ENCODE data around the gene ANXA5. TPM values are rescaled to one million over a fixed set of nuclear protein-coding genes. Genes with fewer than 3 reads are reported as not detected.

The ANXA5 gene
- total RNA-seq (2021; ENCODE audit: unreplicated experiment) (222 TPM), Bru-seq, nascent RNA (percentile 95 among the genes with signal in this experiment), BruChase-seq, experiment 1, labeled RNA remaining after a 2-hour chase (percentile 85 among the genes with signal in this experiment), BruChase-seq, experiment 2, labeled RNA remaining after a 6-hour chase (percentile 92 among the genes with signal in this experiment)
- polyA plus RNA-seq (2012; ENCODE audit: insufficient read length), result 323 TPM
- long read RNA-seq, transcript ANXA5-201 (13 exons, 1,762 nt), result major isoform, 522 of 584 reads
- long read RNA-seq, partial matches to known transcripts, result 38 of 584 reads
- long read RNA-seq, other reads (novel, unspliced or antisense), result 24 of 584 reads

GRCh38 chr4:121696581-121697461, at the start of gene ANXA5:
ANXA5 (minus strand) TSS chr4:121696980; CDS start chr4:121696589, 391 bp downstream.
- Histone ChIP-seq H3K27me3 (ENCODE audit: control insufficient read depth, insufficient read depth, low read length) (no peaks in the 10 kb centered on the region), H3K4me1 (ENCODE audit: control insufficient read depth, insufficient read depth, low read length) (peaks cover 19% of the 10 kb centered on the region), H3K36me3 (ENCODE audit: control insufficient read depth, insufficient read depth, low read length) (peaks cover 3% of the 10 kb centered on the region), H3K9me3 (ENCODE audit: control insufficient read depth, insufficient read depth, low read depth, low read length) (no peaks in the 10 kb centered on the region), H3K4me3 (ENCODE audit: low read depth in 2 of 2, low read length in 2 of 2) (peak within 1 kb of the TSS; percentile 84), H3K27ac (ENCODE audit: low read length) (peak within 1 kb of the TSS; percentile 87)
- DNase-seq (ENCODE audit: low read depth, low spot score), result no peak
- intact Hi-C loops (cut with micrococcal nuclease; ENCODE audit: unreplicated experiment) (loop anchor here (1.0 kb wide), 1 partner anchor 29 kb away; no protein-coding TSS in a partner anchor), in situ Hi-C loops (cut with HindIII; ENCODE audit: low pct_unique_long_range_greater_than_20kb, low sequenced_read_pairs) (no loop called here)
- BruUV-seq (replicated peaks), result no TSS peak
- peak; percentile 99 for ATAC-seq
- peak; percentile 72 to 81 for TF ChIP-seq REST (IDR thresholded peaks at IDR 0.05; ENCODE audit: insufficient read depth in 1 of 2, low read depth in 2 of 2, low read length in 1 of 2)
- TF ChIP-seq CTCF (IDR thresholded peaks at IDR 0.05), result peak; percentile 51
- no peak for TF ChIP-seq TCF7L2 (IDR thresholded peaks at IDR 0.05; ENCODE audit: low read depth, low read length)
- peak; percentile 71; the same call in 1 of the 2 replicates for TF ChIP-seq POLR2AphosphoS5 (IDR thresholded peaks at IDR 0.05; ENCODE audit: low read depth, low read length)
- 0 out of 2 replicates have a peak, but pooled peaks have one; percentile 80 for TF ChIP-seq SIN3A (IDR thresholded peaks at IDR 0.05; ENCODE audit: borderline replicate concordance, insufficient read depth, low read depth, low read length)
- ChIA-PET POLR2A (no interaction called here), CTCF (interaction anchor here (0.6 to 0.7 kb wide), 2 partner anchors 28 to 55 kb away, joined by 4 to 10 read pairs; no protein-coding TSS in a partner anchor)

DNA sequence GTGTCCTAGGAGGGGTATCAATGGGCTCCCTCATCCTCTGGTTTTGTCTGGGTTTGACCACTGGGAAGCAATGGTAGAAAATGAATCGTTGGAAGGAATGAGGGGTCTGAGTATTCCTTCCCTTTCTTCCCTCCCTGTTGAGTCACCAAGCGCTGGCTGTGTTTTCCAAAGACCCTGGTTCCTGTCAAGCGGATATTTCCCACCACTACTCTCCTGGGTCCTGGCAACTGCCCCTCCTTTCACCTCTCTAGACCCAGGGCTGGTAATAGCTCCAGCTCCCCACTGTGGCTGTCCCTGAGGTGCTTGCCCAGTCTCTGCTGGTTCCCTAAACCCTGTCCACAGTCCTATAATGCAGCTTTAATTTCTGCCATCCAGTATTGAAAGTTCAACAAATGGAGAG, 46.0 kb upstream of the ANXA5 start:
- Histone ChIP-seq H3K4me3 (ENCODE audit: low read depth in 2 of 2, low read length in 2 of 2) (no peak overlapping the region), H3K36me3 (ENCODE audit: control insufficient read depth, insufficient read depth, low read length) (no peaks in the 10 kb centered on the region), H3K27ac (ENCODE audit: low read length) (no peak overlapping the region), H3K9me3 (ENCODE audit: control insufficient read depth, insufficient read depth, low read depth, low read length) (no peaks in the 10 kb centered on the region), H3K4me1 (ENCODE audit: control insufficient read depth, insufficient read depth, low read length) (no peaks in the 10 kb centered on the region), H3K27me3 (ENCODE audit: control insufficient read depth, insufficient read depth, low read length) (no peaks in the 10 kb centered on the region)
- ChIA-PET POLR2A (no interaction called here), CTCF (no interaction called here)
- in situ Hi-C loops (cut with HindIII; ENCODE audit: low pct_unique_long_range_greater_than_20kb, low sequenced_read_pairs), result no loop called here
- no peak for TF ChIP-seq CTCF (IDR thresholded peaks at IDR 0.05)
- no peak for TF ChIP-seq REST (IDR thresholded peaks at IDR 0.05; ENCODE audit: insufficient read depth in 1 of 2, low read depth in 2 of 2, low read length in 1 of 2)
- no peak for TF ChIP-seq POLR2AphosphoS5 (IDR thresholded peaks at IDR 0.05; ENCODE audit: low read depth, low read length)
- TF ChIP-seq TCF7L2 (IDR thresholded peaks at IDR 0.05; ENCODE audit: low read depth, low read length), result no peak
- TF ChIP-seq SIN3A (IDR thresholded peaks at IDR 0.05; ENCODE audit: borderline replicate concordance, insufficient read depth, low read depth, low read length), result no peak
- DNase-seq (ENCODE audit: low read depth, low spot score) (no peak), ATAC-seq (no peak)
- BruUV-seq (replicated peaks), result no TSS peak
- intact Hi-C loops (cut with micrococcal nuclease; ENCODE audit: unreplicated experiment), result no loop called here
